K562 (cell line): Measurements from ENCODE around the gene RHBG.

Experiments
- MTA3 ChIP-seq: fragments of 450-650 bp; formaldehyde crosslinking; IDR thresholded peaks from 2 replicates; pipeline ENCODE4 v1.6.1; 2017; ENCODE audit warnings: mild to moderate bottlenecking, borderline replicate concordance
- PCBP2 ChIP-seq: fragments of 200-400 bp; formaldehyde crosslinking; IDR thresholded peaks from 2 replicates; pipeline ENCODE4 v1.6.1; 2018; ENCODE audit warnings: low read length, low read depth, mild to moderate bottlenecking, moderate library complexity; ENCODE audit not compliant: poor library complexity, severe bottlenecking
- TF ChIP-seq, protein P1 (sequence below), 3 experiments: IDR thresholded peaks in 2 of 3; conservative IDR thresholded peaks in 1 of 3; 2 replicates each; pipeline ENCODE4 v1.5.1; 2011 to 2012; ENCODE audit warnings: low read length in 3 of 3, mild to moderate bottlenecking in 3 of 3, control low read depth in 2 of 3, improper control_type of control experiment in 1 of 3, inconsistent platforms in 1 of 3, low read depth in 1 of 3, mixed read lengths in 1 of 3, moderate library complexity in 1 of 3; ENCODE audit not compliant: insufficient read depth in 2 of 3

DNA sequence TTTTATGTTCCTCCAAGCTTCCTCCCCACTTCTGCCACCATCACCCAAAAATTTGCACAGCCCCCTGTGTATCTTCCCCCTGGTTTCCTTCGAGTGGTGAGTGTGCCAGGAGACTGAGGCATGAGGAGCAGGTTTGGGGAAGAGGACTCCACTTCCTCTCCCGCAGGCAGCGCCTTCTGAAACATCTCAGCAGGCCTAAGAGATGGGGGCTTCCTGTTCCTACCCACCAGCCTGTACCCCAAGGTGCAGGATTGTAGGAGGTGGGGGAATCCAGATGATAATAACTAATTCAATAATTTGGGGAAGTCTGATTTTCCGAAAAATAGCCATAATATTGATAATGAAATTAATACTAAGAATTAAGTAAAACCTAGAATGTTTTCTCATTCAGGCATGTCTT, 62.4 kb downstream of the RHBG start:
- TF ChIP-seq, protein P1, sequence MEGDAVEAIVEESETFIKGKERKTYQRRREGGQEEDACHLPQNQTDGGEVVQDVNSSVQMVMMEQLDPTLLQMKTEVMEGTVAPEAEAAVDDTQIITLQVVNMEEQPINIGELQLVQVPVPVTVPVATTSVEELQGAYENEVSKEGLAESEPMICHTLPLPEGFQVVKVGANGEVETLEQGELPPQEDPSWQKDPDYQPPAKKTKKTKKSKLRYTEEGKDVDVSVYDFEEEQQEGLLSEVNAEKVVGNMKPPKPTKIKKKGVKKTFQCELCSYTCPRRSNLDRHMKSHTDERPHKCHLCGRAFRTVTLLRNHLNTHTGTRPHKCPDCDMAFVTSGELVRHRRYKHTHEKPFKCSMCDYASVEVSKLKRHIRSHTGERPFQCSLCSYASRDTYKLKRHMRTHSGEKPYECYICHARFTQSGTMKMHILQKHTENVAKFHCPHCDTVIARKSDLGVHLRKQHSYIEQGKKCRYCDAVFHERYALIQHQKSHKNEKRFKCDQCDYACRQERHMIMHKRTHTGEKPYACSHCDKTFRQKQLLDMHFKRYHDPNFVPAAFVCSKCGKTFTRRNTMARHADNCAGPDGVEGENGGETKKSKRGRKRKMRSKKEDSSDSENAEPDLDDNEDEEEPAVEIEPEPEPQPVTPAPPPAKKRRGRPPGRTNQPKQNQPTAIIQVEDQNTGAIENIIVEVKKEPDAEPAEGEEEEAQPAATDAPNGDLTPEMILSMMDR (IDR thresholded peaks at IDR 0.05 in 2 of 3, conservative IDR thresholded peaks at IDR 0.05 in 1 of 3; ENCODE audit: insufficient read depth in 2 of 3, low read depth in 1 of 3, low read length in 3 of 3), result no peak
- no peak for TF ChIP-seq MTA3
- TF ChIP-seq PCBP2, result no peak
